ENCODE data around the gene ZNF552. TPM values are rescaled to one million over a fixed set of nuclear protein-coding genes. Genes with fewer than 3 reads are reported as not detected.

Gene ZNF552
- total RNA-seq, 1 donor from 2014 or later: 6.9 TPM

DNA sequence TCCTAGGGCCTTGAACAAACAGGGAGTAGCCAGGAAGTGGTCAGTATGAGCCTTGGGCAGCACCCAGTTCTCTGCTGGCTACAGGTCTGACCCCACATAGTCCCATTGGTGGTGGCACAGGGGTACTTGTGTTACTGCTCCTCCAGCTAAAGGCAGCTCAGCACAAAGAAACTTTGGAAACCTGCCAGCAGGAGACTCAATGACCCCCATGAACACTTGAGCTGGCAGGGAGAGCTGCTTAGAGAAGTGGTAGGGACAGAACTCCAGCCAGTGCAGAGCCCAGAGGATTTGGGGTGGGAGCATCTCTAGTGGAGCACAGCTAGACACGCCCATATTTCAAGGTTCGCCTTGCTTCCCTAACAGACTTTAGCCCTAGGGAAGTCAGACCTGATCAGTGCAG, 55.6 kb downstream of the ZNF552 start:
- Histone ChIP-seq H3K9me3 (peaks cover 82 to 100% of the 10 kb centered on the region in 2 donors), H3K27ac (no peak overlapping the region), H3K4me3 (no peak overlapping the region), H3K4me1 (no peaks in the 10 kb centered on the region), H3K36me3 (peaks cover 86 to 100% of the 10 kb centered on the region in 2 donors), H3K27me3 (no peaks in the 10 kb centered on the region)
- no peak for DNase-seq (ENCODE audit: low spot score in 2 of 2)
- no peak for TF ChIP-seq CTCF (IDR thresholded peaks at IDR 0.05)
- intact Hi-C loops (cut with DNase I): no loop called here

- peaks cover 86 to 100% of the 10 kb centered on the region in 2 donors for H3K36me3 ChIP-seq
- no peak overlapping the region for H3K4me3 ChIP-seq
- H3K27ac ChIP-seq: no peak overlapping the region
- no peak for DNase-seq (ENCODE audit: low spot score in 2 of 2)
- peaks cover 91 to 100% of the 10 kb centered on the region in 2 donors for H3K9me3 ChIP-seq
- intact Hi-C loops (cut with DNase I): no loop called here
- H3K4me1 ChIP-seq: no peaks in the 10 kb centered on the region
- no peak for TF ChIP-seq CTCF (IDR thresholded peaks at IDR 0.05)
- no peaks in the 10 kb centered on the region for H3K27me3 ChIP-seq
Observed at GRCh38 chr19:57757941-57758340, 56.8 kb downstream of the ZNF552 start.

Other genes with a start within 250 kb of the ZNF552 start
- gene ZNF416, start 236.0 kb downstream of the ZNF552 start, total RNA-seq: 2.7 TPM
- gene ZIK1, start 230.8 kb downstream of the ZNF552 start, total RNA-seq: 0.53 TPM
- gene ZNF530, start 215.0 kb downstream of the ZNF552 start, total RNA-seq: 2.6 TPM
- gene ZNF134, start 200.7 kb downstream of the ZNF552 start, total RNA-seq: 1.7 TPM
- gene ZNF211, start 181.7 kb downstream of the ZNF552 start, total RNA-seq: 9.9 TPM
- not detected for gene ZSCAN4, start 146.0 kb downstream of the ZNF552 start, total RNA-seq
- gene ZNF551, start 132.9 kb downstream of the ZNF552 start, total RNA-seq: 35.4 TPM
- gene ZNF154, start 105.7 kb downstream of the ZNF552 start, total RNA-seq: 0.11 TPM
- gene ZNF671, start 87.3 kb downstream of the ZNF552 start, total RNA-seq: 2.4 TPM
- gene ZNF776, start 68.1 kb downstream of the ZNF552 start, total RNA-seq: 1.9 TPM
- gene ZNF586, start 45.2 kb downstream of the ZNF552 start, total RNA-seq: 1.4 TPM
- gene ZNF587B, start 15.4 kb upstream of the ZNF552 start, total RNA-seq: 7.8 TPM
- 12.9 TPM for gene ZNF587, start 34.9 kb upstream of the ZNF552 start, total RNA-seq
- 1.8 TPM for gene ZNF814, start 74.1 kb upstream of the ZNF552 start, total RNA-seq
- gene ZNF417, start 101.7 kb upstream of the ZNF552 start, total RNA-seq: 2.3 TPM
- gene ZNF418, start 120.5 kb upstream of the ZNF552 start, total RNA-seq: 0.21 TPM
- 3.8 TPM for gene ZNF256, start 132.8 kb upstream of the ZNF552 start, total RNA-seq
- gene C19orf18, start 159.6 kb upstream of the ZNF552 start, total RNA-seq: not detected
- gene ZNF606, start 187.9 kb upstream of the ZNF552 start, total RNA-seq: 1.5 TPM
- gene ZSCAN1, start 219.1 kb upstream of the ZNF552 start, total RNA-seq: not detected
- 3.7 TPM for gene ZNF135, start 244.4 kb upstream of the ZNF552 start, total RNA-seq